Progenitor cell of endocrine pancreas (in vitro differentiated cells): ENCODE measurements around the gene CRMP1. TPM values are rescaled to one million over a fixed set of nuclear protein-coding genes. Genes with fewer than 3 reads are reported as not detected.

ENCODE experiments used
- DNase-seq: peaks from one replicate; pipeline ENCODE4 v3.0.0; 2021; ENCODE audit warnings: low spot score; ENCODE audit not compliant: unreplicated experiment
- H3K27ac Mint-ChIP-seq: 2 replicates; pipeline ENCODE4 v1.8.0; 2021; ENCODE audit warnings: mild to moderate bottlenecking, moderate library complexity, mixed read lengths
- H3K27me3 Mint-ChIP-seq: 2 replicates; pipeline ENCODE4 v1.8.0; 2021; ENCODE audit warnings: mixed read lengths
- H3K36me3 Mint-ChIP-seq: 2 replicates; pipeline ENCODE4 v1.8.0; 2022; ENCODE audit warnings: mixed read lengths; ENCODE audit not compliant: insufficient read depth
- H3K4me1 Mint-ChIP-seq: 2 replicates; pipeline ENCODE4 v1.8.0; 2021; ENCODE audit warnings: low read depth, mixed read lengths
- H3K4me3 Mint-ChIP-seq: 2 replicates; pipeline ENCODE4 v1.8.0; 2021; ENCODE audit warnings: low read depth, mild to moderate bottlenecking, moderate library complexity, mixed read lengths
- H3K9me3 Mint-ChIP-seq: 2 replicates; pipeline ENCODE4 v1.8.0; 2021; ENCODE audit warnings: low read depth, mixed read lengths
- CTCF ChIP-seq: fragments of 200-600 bp; sonication (generic); IDR thresholded peaks from one replicate; pipeline ENCODE4 v1.5.0; 2021; ENCODE audit warnings: antibody characterized with exemption, mild to moderate bottlenecking; ENCODE audit not compliant: unreplicated experiment
- total RNA-seq: library from RNA; stranded (reverse); gene quantifications from 2 replicates; pipeline ENCODE4 v1.2.1, GENCODE V29; 2021

The CRMP1 gene
- total RNA-seq, 1 donor from 2014 or later, result 17.6 TPM

GRCh38 chr4:5801696-5802095, 91.2 kb downstream of the CRMP1 start:
- no peak for DNase-seq

GRCh38 chr4:5800496-5800895, 92.4 kb downstream of the CRMP1 start:
- DNase-seq, result no peak
- H3K27ac Mint-ChIP-seq, result no peak overlapping the region

More at GRCh38 chr4:5801696-5802095, 91.2 kb downstream of the CRMP1 start:
- Mint-ChIP-seq H3K4me1 (no peaks in the 10 kb centered on the region), H3K4me3 (no peak overlapping the region), H3K9me3 (no peaks in the 10 kb centered on the region), H3K27me3 (no peaks in the 10 kb centered on the region), H3K36me3 (peaks cover 14% of the 10 kb centered on the region), H3K27ac (no peak overlapping the region)
- no peak for TF ChIP-seq CTCF

GRCh38 chr4:5799406-5799805, 93.5 kb downstream of the CRMP1 start:
- DNase-seq, result no peak
- no peak for TF ChIP-seq CTCF
- Mint-ChIP-seq H3K36me3 (peaks cover 15% of the 10 kb centered on the region), H3K4me1 (no peaks in the 10 kb centered on the region), H3K9me3 (no peaks in the 10 kb centered on the region), H3K4me3 (no peak overlapping the region), H3K27me3 (no peaks in the 10 kb centered on the region), H3K27ac (no peak overlapping the region)

More at GRCh38 chr4:5800496-5800895, 92.4 kb downstream of the CRMP1 start:
- Mint-ChIP-seq H3K9me3 (no peaks in the 10 kb centered on the region), H3K4me3 (no peak overlapping the region), H3K4me1 (no peaks in the 10 kb centered on the region), H3K27me3 (no peaks in the 10 kb centered on the region), H3K36me3 (peaks cover 14% of the 10 kb centered on the region)
- TF ChIP-seq CTCF, result no peak

GRCh38 chr4:5798946-5799345, 93.9 kb downstream of the CRMP1 start:
- H3K9me3 Mint-ChIP-seq, result no peaks in the 10 kb centered on the region
- no peak overlapping the region for H3K27ac Mint-ChIP-seq
- no peak for TF ChIP-seq CTCF
- no peak overlapping the region for H3K4me3 Mint-ChIP-seq
- DNase-seq, result no peak
- no peaks in the 10 kb centered on the region for H3K4me1 Mint-ChIP-seq
- H3K27me3 Mint-ChIP-seq, result no peaks in the 10 kb centered on the region
- H3K36me3 Mint-ChIP-seq, result peaks cover 14% of the 10 kb centered on the region

- H3K9me3 Mint-ChIP-seq, result no peaks in the 10 kb centered on the region
- H3K27me3 Mint-ChIP-seq, result no peaks in the 10 kb centered on the region
- no peak for DNase-seq
- H3K27ac Mint-ChIP-seq, result no peak overlapping the region
- H3K4me1 Mint-ChIP-seq, result no peaks in the 10 kb centered on the region
- no peak overlapping the region for H3K4me3 Mint-ChIP-seq
- peaks cover 16% of the 10 kb centered on the region for H3K36me3 Mint-ChIP-seq
- no peak for TF ChIP-seq CTCF
Observed at GRCh38 chr4:5798462-5798861, 94.4 kb downstream of the CRMP1 start.
